Panc1 (cell line): ENCODE measurements around the gene CYP27A1.

Source experiments
- CTCF ChIP-seq: fragments of 450-650 bp; IDR thresholded peaks from 2 replicates; pipeline ENCODE4 v1.5.1; 2017; ENCODE audit warnings: mild to moderate bottlenecking
- POLR2AphosphoS5 ChIP-seq: IDR thresholded peaks from 2 replicates; pipeline ENCODE4 v1.6.1; 2012; ENCODE audit warnings: mild to moderate bottlenecking, low read depth, low read length, moderate library complexity
- REST ChIP-seq, 2 experiments: IDR thresholded peaks; 2 replicates each; pipeline ENCODE4 v1.6.1; 2011 to 2012; ENCODE audit warnings: low read depth in 2 of 2, control low read depth in 1 of 2, low read length in 1 of 2, mild to moderate bottlenecking in 1 of 2, moderate library complexity in 1 of 2; ENCODE audit not compliant: insufficient read depth in 1 of 2

- no peak for TF ChIP-seq REST (IDR thresholded peaks at IDR 0.05; ENCODE audit: insufficient read depth in 1 of 2, low read depth in 2 of 2, low read length in 1 of 2)
- TF ChIP-seq CTCF = no peak
- TF ChIP-seq POLR2AphosphoS5 = no peak
These were observed 35.0 kb upstream of the CYP27A1 start for GRCh38 chr2:218746960-218747359.
